Measurements from ENCODE around the gene OTOG.

Gene OTOG

DNA sequence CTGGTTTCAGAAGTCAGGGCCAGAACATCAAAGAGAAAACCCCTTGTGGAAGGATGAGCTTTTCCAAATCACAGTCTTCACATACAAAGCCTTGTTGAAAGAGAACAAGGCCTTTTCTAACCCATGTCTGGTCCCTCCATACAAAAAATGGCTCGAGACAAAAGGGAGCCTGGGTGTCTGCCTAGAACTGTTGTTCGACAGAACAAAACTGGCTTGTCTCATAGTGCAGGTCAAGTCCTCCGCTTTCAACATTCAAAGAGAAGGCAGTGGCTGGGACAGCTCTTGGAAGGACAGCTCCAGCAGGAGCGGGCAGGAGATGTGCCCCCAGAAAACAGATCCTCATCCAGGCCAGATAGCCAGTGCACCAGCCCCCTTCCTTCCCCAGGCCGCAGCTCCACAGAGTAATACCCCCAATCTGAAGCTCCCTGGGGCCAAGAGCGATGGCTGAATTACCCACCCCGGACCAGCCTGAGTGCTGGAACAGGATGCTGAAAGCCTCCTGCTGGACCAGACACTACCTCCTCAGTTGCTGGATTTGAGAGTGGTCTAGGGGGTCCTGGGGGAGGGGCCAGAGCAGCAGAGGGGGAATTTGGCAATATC lies 30.4 kb upstream of the OTOG start:
- Histone ChIP-seq H3K4me1 (ENCODE audit: control insufficient read depth, insufficient read depth, low read length) (no peaks in the 10 kb centered on the region), H3K36me3 (ENCODE audit: control insufficient read depth in 2 of 2, insufficient read depth in 1 of 2, low read length in 2 of 2) (peaks cover 0 to 3% of the 10 kb centered on the region in 2 experiments; a peak in 1 of 3 replicates), H3K27ac (ENCODE audit: extremely low read depth, low read depth, low read length) (no peak overlapping the region), H3K4me3 (ENCODE audit: low read depth, low read length) (no peak overlapping the region), H3K9me3 (ENCODE audit: control insufficient read depth, insufficient read depth, low read depth, low read length) (no peaks in the 10 kb centered on the region)
- TF ChIP-seq ZFP69B (tag by site-specific recombination; IDR thresholded peaks at IDR 0.05) (no peak), BCL11A (tag by site-specific recombination; IDR thresholded peaks at IDR 0.05; ENCODE audit: low read depth) (no peak), GLI4 (tag by site-specific recombination; IDR thresholded peaks at IDR 0.05) (no peak), SCRT2 (tag by site-specific recombination; IDR thresholded peaks at IDR 0.05) (no peak)
- POLR2A ChIA-PET: no interaction called here
- CTCF ChIA-PET: interaction anchor here (1.3 to 9.7 kb wide), 4 partner anchors 11 to 130 kb away, joined by 3 to 128 read pairs (median 12); no protein-coding TSS in a partner anchor

DNA sequence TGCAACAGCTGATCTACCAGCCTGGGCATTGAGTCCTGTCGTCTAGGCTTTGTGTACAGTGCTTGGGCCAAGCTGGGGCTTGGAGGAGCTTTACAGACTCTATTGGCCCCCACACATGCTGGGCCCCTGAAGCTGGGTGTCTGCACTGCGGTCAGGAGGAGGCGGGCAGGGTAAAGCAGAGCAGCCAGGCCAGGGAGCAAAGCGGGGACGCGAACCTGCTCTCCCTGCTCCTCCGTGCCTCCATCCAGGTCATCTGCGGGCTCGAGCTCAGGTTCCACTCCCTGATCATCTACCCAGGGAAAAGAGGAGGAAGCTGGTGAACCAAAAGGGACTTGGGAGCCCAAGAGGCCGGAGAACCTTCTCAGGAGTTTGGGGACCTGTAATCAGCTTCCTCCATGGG lies 29.9 kb upstream of the OTOG start:
- H3K4me3 ChIP-seq (ENCODE audit: low read depth, low read length): no peak overlapping the region
- H3K27ac ChIP-seq (ENCODE audit: extremely low read depth, low read depth, low read length): no peak overlapping the region
- ChIA-PET CTCF (interaction anchor here (1.3 to 9.7 kb wide), 3 partner anchors 9 to 12 kb away, joined by 4 to 128 read pairs (median 6); no protein-coding TSS in a partner anchor), POLR2A (no interaction called here)
- H3K36me3 ChIP-seq (ENCODE audit: control insufficient read depth in 2 of 2, insufficient read depth in 1 of 2, low read length in 2 of 2): peaks cover 0 to 3% of the 10 kb centered on the region in 2 experiments; a peak in 1 of 3 replicates
- no peaks in the 10 kb centered on the region for H3K4me1 ChIP-seq (ENCODE audit: control insufficient read depth, insufficient read depth, low read length)
- TF ChIP-seq REPIN1 (tag by site-specific recombination; IDR thresholded peaks at IDR 0.05; ENCODE audit: low read depth) (no peak), ZFHX2 (tag by site-specific recombination; conservative IDR thresholded peaks at IDR 0.05) (no peak), ZNF23 (tag by site-specific recombination; IDR thresholded peaks at IDR 0.05; ENCODE audit: borderline replicate concordance) (no peak), ZNF624 (tag by site-specific recombination; IDR thresholded peaks at IDR 0.05) (no peak), ZNF670 (tag by site-specific recombination; IDR thresholded peaks at IDR 0.05; ENCODE audit: low read depth) (no peak)
- H3K9me3 ChIP-seq (ENCODE audit: control insufficient read depth, insufficient read depth, low read depth, low read length): no peaks in the 10 kb centered on the region

GRCh38 chr11:17518366-17518765 lies 28.7 kb upstream of the OTOG start:
- ChIA-PET CTCF (interaction anchor here (1.1 to 9.7 kb wide), 4 partner anchors 10 to 45 kb away, joined by 4 to 128 read pairs (median 5); no protein-coding TSS in a partner anchor), POLR2A (no interaction called here)
- H3K9me3 ChIP-seq (ENCODE audit: control insufficient read depth, insufficient read depth, low read depth, low read length): no peaks in the 10 kb centered on the region
- H3K4me3 ChIP-seq (ENCODE audit: low read depth, low read length): no peak overlapping the region
- H3K4me1 ChIP-seq (ENCODE audit: control insufficient read depth, insufficient read depth, low read length): no peaks in the 10 kb centered on the region
- H3K36me3 ChIP-seq (ENCODE audit: control insufficient read depth in 2 of 2, insufficient read depth in 1 of 2, low read length in 2 of 2): peaks cover 0 to 3% of the 10 kb centered on the region in 2 experiments; a peak in 1 of 3 replicates
- TF ChIP-seq ZNF202 (tag by site-specific recombination; IDR thresholded peaks at IDR 0.05; ENCODE audit: borderline replicate concordance) (no peak), ZNF48 (tag by site-specific recombination; IDR thresholded peaks at IDR 0.05) (no peak), FEZF1 (tag by site-specific recombination; IDR thresholded peaks at IDR 0.05) (no peak), ZNF645 (tag by site-specific recombination; IDR thresholded peaks at IDR 0.05) (no peak), ZNF473 (tag by site-specific recombination; IDR thresholded peaks at IDR 0.05) (no peak), ZNF777 (tag by site-specific recombination; IDR thresholded peaks at IDR 0.05; ENCODE audit: borderline replicate concordance) (no peak), ZNF133 (tag by site-specific recombination; IDR thresholded peaks at IDR 0.05) (no peak), ZNF18 (tag by site-specific recombination; IDR thresholded peaks at IDR 0.05) (no peak), ZNF600 (tag by site-specific recombination; IDR thresholded peaks at IDR 0.05) (no peak), GLI2 (tag by site-specific recombination; IDR thresholded peaks at IDR 0.05; ENCODE audit: borderline replicate concordance, low read depth) (no peak), ZBTB7A (tag by site-specific recombination; IDR thresholded peaks at IDR 0.05; ENCODE audit: low read depth) (no peak)
- no peak overlapping the region for H3K27ac ChIP-seq (ENCODE audit: extremely low read depth, low read depth, low read length)

Data from HEK293 (cell line).